Fibroblast of skin of right quadriceps (primary cell): Measurements from ENCODE around the gene PAQR6.
A peak's percentile ranks its signal among the peaks of the same experiment; 100 is the strongest.
"Not testable (repeated sequence)": the region's sequence is repeated elsewhere in the genome, so short reads cannot be mapped to it uniquely, and the experiment has no call there.

Source experiments
- DNase-seq: peaks from one replicate; pipeline ENCODE4 v3.0.0-alpha.2; 2013

The PAQR6 gene

GRCh38 chr1:156229809-156230472, 17.9 kb downstream of the PAQR6 start:
- DNase-seq = no peak

GRCh38 chr1:156228501-156228900, 19.4 kb downstream of the PAQR6 start:
- DNase-seq = no peak

GRCh38 chr1:156226782-156227181, 21.1 kb downstream of the PAQR6 start:
- DNase-seq = no peak

GRCh38 chr1:156226116-156226538, 21.7 kb downstream of the PAQR6 start:
- DNase-seq = no peak

- no peak for DNase-seq
Observed at GRCh38 chr1:156225677-156226014, 22.2 kb downstream of the PAQR6 start.

- DNase-seq = no peak
Observed at GRCh38 chr1:156221986-156222692, 25.7 kb downstream of the PAQR6 start.

GRCh38 chr1:156220226-156220625, 27.6 kb downstream of the PAQR6 start:
- no peak for DNase-seq

- DNase-seq = no peak
Observed at GRCh38 chr1:156217871-156218270, 30.0 kb downstream of the PAQR6 start.

GRCh38 chr1:156216361-156217086, 31.3 kb downstream of the PAQR6 start:
- not testable (repeated sequence) for DNase-seq

GRCh38 chr1:156214024-156214748, 33.7 kb downstream of the PAQR6 start:
- DNase-seq = peak; percentile 54

GRCh38 chr1:156213644-156213966, 34.3 kb downstream of the PAQR6 start:
- DNase-seq = no peak

GRCh38 chr1:156212833-156213643, 34.8 kb downstream of the PAQR6 start, which contains the start of gene PMF1:
TSS of gene PMF1 (plus strand) at chr1:156213007. CDS start at chr1:156213016, 9 bp downstream.
- peak; percentile 96 for DNase-seq

GRCh38 chr1:156212130-156212529, 35.7 kb downstream of the PAQR6 start:
- no peak for DNase-seq

GRCh38 chr1:156211243-156211642, 36.6 kb downstream of the PAQR6 start:
- no peak for DNase-seq

GRCh38 chr1:156204686-156205085, 43.2 kb downstream of the PAQR6 start:
- no peak for DNase-seq

GRCh38 chr1:156203331-156203730, 44.5 kb downstream of the PAQR6 start:
- peak; percentile 35 for DNase-seq

GRCh38 chr1:156200044-156200443, 47.8 kb downstream of the PAQR6 start:
- no peak for DNase-seq

GRCh38 chr1:156198831-156199349, 49.0 kb downstream of the PAQR6 start:
- DNase-seq = no peak

GRCh38 chr1:156196445-156196844, 51.4 kb downstream of the PAQR6 start:
- DNase-seq = no peak

- DNase-seq = no peak
Observed at GRCh38 chr1:156195853-156196252, 52.0 kb downstream of the PAQR6 start.

- DNase-seq = no peak
Observed at GRCh38 chr1:156194300-156194652, 53.6 kb downstream of the PAQR6 start.
